GM12878 (cell line): ENCODE measurements around the gene USP10. TPM values are rescaled to one million over a fixed set of nuclear protein-coding genes. Genes with fewer than 3 reads are reported as not detected.

ENCODE experiments used
- ATAC-seq: fragments of 200-7000 bp; cut with Tn5 transposase; 3 replicates; pipeline ENCODE4 v1.9.1; 2020; ENCODE audit warnings: mild to moderate bottlenecking, moderate library complexity
- BruUV-seq: library from RNA; stranded (reverse); fragments of 400-500 nt; replicated peaks from 2 replicates; lab custom pipeline; 2021; lab: Mats Ljungman, UMichigan
- CTCF ChIA-PET: fragments of 300-600 bp; sonication (Branson Sonifier 250); formaldehyde crosslinking; extraction: SDS; loops from one replicate; lab custom pipeline; 2021; ENCODE audit warnings: inconsistent platforms; lab: Yijun Ruan, JAX
- POLR2A ChIA-PET: fragments of 350-600 bp; formaldehyde crosslinking; extraction: SDS; loops from one replicate; lab custom pipeline; 2021; ENCODE audit warnings: inconsistent platforms; lab: Charles Lee
- RAD21 ChIA-PET: fragments of 300-600 bp; sonication (Branson Sonifier 250); formaldehyde crosslinking; loops from one replicate; lab custom pipeline; 2023; ENCODE audit warnings: antibody characterized with exemption; ENCODE audit not compliant: unreplicated experiment; lab: Charles Lee
- SMC1A ChIA-PET: fragments of 300-600 bp; sonication (Branson Sonifier 250); formaldehyde crosslinking; loops from one replicate; lab custom pipeline; 2023; ENCODE audit not compliant: unreplicated experiment, uncharacterized antibody; lab: Charles Lee
- DNase-seq: peaks from one replicate; pipeline ENCODE4 v3.0.0-alpha.2; 2011; ENCODE audit warnings: low read depth, low spot score
- FAIRE-seq: peaks from 3 replicates; lab custom pipeline; 2011; peaks lifted over from hg19 to GRCh38; lab: Jason Lieb, UNC
- H2AFZ ChIP-seq: 2 replicates; pipeline ENCODE4 v1.6.0; 2011; ENCODE audit warnings: low read depth, low read length, control low read depth; ENCODE audit not compliant: control insufficient read depth
- H3K27ac ChIP-seq: 2 replicates; pipeline ENCODE4 v1.5.1; 2011; ENCODE audit warnings: control low read depth; ENCODE audit not compliant: control insufficient read depth, insufficient read depth
- H3K27me3 ChIP-seq, 2 experiments: replicated peaks in 1 of 2; 2 replicates each; pipeline versions ENCODE4 v1.6.0 to v1.6.1; 2011; ENCODE audit warnings: low read length in 1 of 2; ENCODE audit not compliant: control insufficient read depth in 2 of 2, insufficient read depth in 2 of 2
- H3K36me3 ChIP-seq, 2 experiments: 2 replicates each; pipeline ENCODE4 v1.5.1; 2011; ENCODE audit warnings: low read length in 1 of 2; ENCODE audit not compliant: control insufficient read depth in 2 of 2, insufficient read depth in 2 of 2
- H3K4me1 ChIP-seq: 2 replicates; pipeline ENCODE4 v1.6.1; 2011; ENCODE audit warnings: mild to moderate bottlenecking, low read length, moderate library complexity, mixed read lengths; ENCODE audit not compliant: control insufficient read depth, insufficient read depth
- H3K4me2 ChIP-seq: 2 replicates; pipeline ENCODE4 v1.6.0; 2011; ENCODE audit warnings: control low read depth; ENCODE audit not compliant: control insufficient read depth, insufficient read depth
- H3K4me3 ChIP-seq: fragments of 200-600 bp; sonication (generic); 2 replicates; pipeline ENCODE4 v1.5.1; 2016
- H3K79me2 ChIP-seq: 2 replicates; pipeline ENCODE4 v1.6.0; 2011; ENCODE audit warnings: low read length; ENCODE audit not compliant: control insufficient read depth, insufficient read depth
- H3K9ac ChIP-seq: 2 replicates; pipeline ENCODE4 v1.8.0; 2011; ENCODE audit warnings: low read length, control low read depth, mixed read lengths; ENCODE audit not compliant: control insufficient read depth, insufficient read depth
- H3K9me3 ChIP-seq: replicated peaks from 3 replicates; pipeline ENCODE4 v1.5.1; 2011; ENCODE audit warnings: mild to moderate bottlenecking, low read length; ENCODE audit not compliant: control insufficient read depth, insufficient read depth
- H4K20me1 ChIP-seq: 2 replicates; pipeline ENCODE4 v1.6.0; 2011; ENCODE audit not compliant: control insufficient read depth, insufficient read depth
- DPF2 ChIP-seq: fragments of 450-650 bp; IDR thresholded peaks from 2 replicates; pipeline ENCODE4 v1.6.1; 2017; ENCODE audit warnings: mild to moderate bottlenecking
- IKZF2 ChIP-seq, 2 experiments: fragments of 450-650 bp; IDR thresholded peaks; 2 replicates each; pipeline ENCODE4 v1.6.1; 2017; ENCODE audit warnings: mild to moderate bottlenecking in 2 of 2, moderate library complexity in 2 of 2
- MAX ChIP-seq: IDR thresholded peaks from 2 replicates; pipeline ENCODE4 v1.6.1; 2012; ENCODE audit warnings: low read depth, low read length, improper control_type of control experiment
- NFIC ChIP-seq: IDR thresholded peaks from 2 replicates; pipeline ENCODE4 v1.6.1; 2012; ENCODE audit warnings: low read depth, mild to moderate bottlenecking, inconsistent platforms, low read length, moderate library complexity
- SIX5 ChIP-seq: IDR thresholded peaks from 2 replicates; pipeline ENCODE4 v1.6.1; 2011; ENCODE audit warnings: mild to moderate bottlenecking, low read depth, low read length, moderate library complexity; ENCODE audit not compliant: severe bottlenecking
- SUZ12 ChIP-seq: fragments of 200-600 bp; sonication (generic); IDR thresholded peaks from one replicate; pipeline ENCODE4 v1.6.1; 2018; ENCODE audit warnings: antibody characterized with exemption, mild to moderate bottlenecking; ENCODE audit not compliant: unreplicated experiment
- ZNF207 ChIP-seq: fragments of 450-650 bp; IDR thresholded peaks from 2 replicates; pipeline ENCODE4 v1.6.1; 2014; ENCODE audit warnings: antibody characterized with exemption, mild to moderate bottlenecking, borderline replicate concordance
- WGBS: methylation state at CpG from one replicate; pipeline ENCODE4 v1.1.6; 2016; ENCODE audit warnings: low lambda C conversion rate; ENCODE audit not compliant: insufficient replicate concordance, insufficient coverage; ENCODE audit errors: missing lambda C conversion rate; 5-methylcytosine and 5-hydroxymethylcytosine counted together
- in situ Hi-C: fragments of 300-500 bp; cut with MboI; formaldehyde crosslinking; loops from 9 replicates; pipeline ENCODE4 v1.14.3; 2018; ENCODE audit warnings: mixed read lengths
- intact Hi-C: fragments of 100-400 bp; cut with micrococcal nuclease; formaldehyde crosslinking; loops from one replicate; pipeline ENCODE4 v1.14.2; 2022; ENCODE audit not compliant: unreplicated experiment
- polyA plus RNA-seq, 11 experiments: library from polyadenylated mRNA; depleted of rRNA in 4 of 11; unstranded in 6 of 11; stranded (reverse) in 5 of 11; fragments of >200 nt; fragmentation: Nextera tagmentation in 4 of 11; fragmentation: Illumina TruSeq in 1 of 11; extraction: Ambion mirVana in 4 of 11; extraction: Trizol in 1 of 11; gene quantifications; 1 replicate in 1 of 11; 2 replicates in 10 of 11; pipeline versions ENCODE4 v1.2.1 to v1.2.3, GENCODE V29; 2011 to 2016; ENCODE audit warnings: inconsistent platforms in 2 of 11, missing spikeins in 2 of 11, low read depth in 1 of 11
- total RNA-seq, 4 experiments: library from RNA; depleted of rRNA in 3 of 4; stranded (reverse); fragments of >200 nt in 3 of 4; fragmentation: Illumina TruSeq in 1 of 4; extraction: Trizol in 1 of 4; gene quantifications; 2 replicates each; pipeline versions ENCODE4 v1.2.1 to v1.2.3, GENCODE V29; 2013 to 2021

The USP10 gene
- total and polyA plus RNA-seq, 10 of the 15 experiments (the other 5 are each of a cell fraction or from before 2014, with no cell fraction given): 46.1 to 160 (median 105) TPM

GRCh38 chr16:84774810-84775209, 75.0 kb downstream of the USP10 start (continued):
- no peak for TF ChIP-seq NFIC
- no peak for TF ChIP-seq MAX
- no peak for TF ChIP-seq IKZF2 (IDR thresholded peaks at IDR 0.05)

GRCh38 chr16:84775262-84775810, 75.5 kb downstream of the USP10 start:
- DNase-seq (no peak), FAIRE-seq (no peak), ATAC-seq (no peak)
- H3K79me2 ChIP-seq: no peaks in the 10 kb centered on the region
- H3K4me3 ChIP-seq: no peak overlapping the region
- in situ Hi-C loops (no loop called here), intact Hi-C loops (no loop called here)
- peaks cover 33 to 40% of the 10 kb centered on the region in 2 experiments for H3K36me3 ChIP-seq
- H3K4me1 ChIP-seq: no peaks in the 10 kb centered on the region
- no peaks in the 10 kb centered on the region for H3K9me3 ChIP-seq
- ChIA-PET POLR2A (no interaction called here), CTCF (no interaction called here), SMC1A (no interaction called here), RAD21 (no interaction called here)
- WGBS: 61% methylated on average over 14 of the region's 14 CpGs
- H3K9ac ChIP-seq: no peak overlapping the region
- no TSS peak for BruUV-seq
- H3K27ac ChIP-seq: no peak overlapping the region
- no peaks in the 10 kb centered on the region for H4K20me1 ChIP-seq
- no peaks in the 10 kb centered on the region for H3K27me3 ChIP-seq
- no peak overlapping the region for H3K4me2 ChIP-seq
- TF ChIP-seq SIX5 (no peak), DPF2 (no peak), SUZ12 (no peak)
- H2AFZ ChIP-seq: no peak overlapping the region

- no peak overlapping the region for H3K9ac ChIP-seq
- intact Hi-C loops (no loop called here), in situ Hi-C loops (no loop called here)
- RAD21 ChIA-PET: no interaction called here
- H3K4me3 ChIP-seq: no peak overlapping the region
- SMC1A ChIA-PET: no interaction called here
- H4K20me1 ChIP-seq: no peaks in the 10 kb centered on the region
- WGBS: 96% methylated on average over 5 of the region's 5 CpGs
- no peak for TF ChIP-seq ZNF207
- H3K9me3 ChIP-seq: no peaks in the 10 kb centered on the region
- no peak overlapping the region for H3K4me2 ChIP-seq
- no peak for FAIRE-seq
- BruUV-seq: no TSS peak
- H3K4me1 ChIP-seq: no peaks in the 10 kb centered on the region
- no peaks in the 10 kb centered on the region for H3K27me3 ChIP-seq
- CTCF ChIA-PET: no interaction called here
- no peak overlapping the region for H2AFZ ChIP-seq
- peaks cover 29 to 40% of the 10 kb centered on the region in 2 experiments for H3K36me3 ChIP-seq
- H3K27ac ChIP-seq: no peak overlapping the region
- ATAC-seq: no peak
- no peak for DNase-seq
- POLR2A ChIA-PET: no interaction called here
- H3K79me2 ChIP-seq: no peaks in the 10 kb centered on the region
Observed at GRCh38 chr16:84777435-84777834, 77.6 kb downstream of the USP10 start.
